Mucosa of descending colon (tissue), 3 donors: ENCODE data around the gene C6orf47. TPM values are rescaled to one million over a fixed set of nuclear protein-coding genes. Genes with fewer than 3 reads are reported as not detected.

Experiments used
- ATAC-seq: fragments of 200-7000 bp; cut with Tn5 transposase; one replicate; pipeline ENCODE4 v1.9.1; 2020; ENCODE audit warnings: mild to moderate bottlenecking, moderate library complexity
- DNase-seq, 3 donors: peaks; one replicate each; pipeline ENCODE4 v3.0.0-alpha.2; 2020
- H3K36me3 ChIP-seq: fragments of 200-600 bp; one replicate; pipeline ENCODE4 v1.8.0; 2021; ENCODE audit warnings: low read depth, mild to moderate bottlenecking
- H3K4me1 ChIP-seq: fragments of 200-600 bp; one replicate; pipeline ENCODE4 v1.8.0; 2021; ENCODE audit warnings: low read depth, mild to moderate bottlenecking
- H3K4me3 ChIP-seq: fragments of 200-600 bp; one replicate; pipeline ENCODE4 v1.8.0; 2021; ENCODE audit warnings: mild to moderate bottlenecking
- H3K9me3 ChIP-seq: fragments of 200-600 bp; one replicate; pipeline ENCODE4 v1.8.0; 2021; ENCODE audit warnings: mild to moderate bottlenecking
- CTCF ChIP-seq: fragments of 200-600 bp; IDR thresholded peaks from one replicate; pipeline ENCODE4 v1.8.0; 2022; ENCODE audit warnings: antibody characterized with exemption, mild to moderate bottlenecking
- intact Hi-C, 2 donors: fragments of 100-400 bp; cut with DNase I in 1 of 2; cut with micrococcal nuclease in 1 of 2; formaldehyde crosslinking; loops; one replicate each; pipeline versions ENCODE4 v1.11.0 to v1.11.1; 2022; cut with DNase I, micrococcal nuclease
- total RNA-seq, 3 donors: library from RNA; stranded (reverse); fragmentation: NEBNext Ultra II Directional in 2 of 3; extraction: Animal tissue kit (Norgen Biotek cat#: 25700) in 2 of 3; gene quantifications; one replicate each; pipeline versions ENCODE4 v1.2.1 to v1.2.4, GENCODE V29; 2021 to 2023
- donor health status: DM: no; HTN: no; CAD: no; lungs with moderate emphysema.
- donor health status: DM: no; HTN: no; CAD: no.
- donor health status: DM: no; HTN: yes; CAD: no.

The C6orf47 gene
- total RNA-seq, 3 donors from 2014 or later: 28.5 to 33.0 (median 32.3) TPM

GRCh38 chr6:31629014-31629413 is 31.6 kb downstream of the C6orf47 start:
- Histone ChIP-seq H3K4me1 (no peaks in the 10 kb centered on the region), H3K9me3 (no peaks in the 10 kb centered on the region), H3K4me3 (no peak overlapping the region), H3K36me3 (peaks cover 46% of the 10 kb centered on the region)
- no peak for DNase-seq
- ATAC-seq: no peak
- intact Hi-C loops: no loop called here
- no peak for TF ChIP-seq CTCF

- intact Hi-C loops: no loop called here
- Histone ChIP-seq H3K4me3 (no peak overlapping the region), H3K9me3 (no peaks in the 10 kb centered on the region), H3K36me3 (peaks cover 46% of the 10 kb centered on the region), H3K4me1 (no peaks in the 10 kb centered on the region)
- ATAC-seq (no peak), DNase-seq (no peak)
- no peak for TF ChIP-seq CTCF
Observed at GRCh38 chr6:31627690-31628287, 32.8 kb downstream of the C6orf47 start.

GRCh38 chr6:31626952-31627351 is 33.6 kb downstream of the C6orf47 start:
- H3K4me3 ChIP-seq: no peak overlapping the region
- ATAC-seq: no peak

GRCh38 chr6:31624070-31624469 is 36.5 kb downstream of the C6orf47 start:
- H3K36me3 ChIP-seq: peaks cover 40% of the 10 kb centered on the region
- no peaks in the 10 kb centered on the region for H3K9me3 ChIP-seq
- ATAC-seq (no peak), DNase-seq (no peak)
- intact Hi-C loops: no loop called here
- H3K4me1 ChIP-seq: peaks cover 9% of the 10 kb centered on the region
- no peak for TF ChIP-seq CTCF
- H3K4me3 ChIP-seq: no peak overlapping the region

More at GRCh38 chr6:31626952-31627351, 33.6 kb downstream of the C6orf47 start:
- intact Hi-C loops: no loop called here
- Histone ChIP-seq H3K9me3 (no peaks in the 10 kb centered on the region), H3K4me1 (peaks cover 3% of the 10 kb centered on the region), H3K36me3 (peaks cover 46% of the 10 kb centered on the region)
- DNase-seq: no peak
- TF ChIP-seq CTCF: no peak

GRCh38 chr6:31622684-31623091 is 37.9 kb downstream of the C6orf47 start:
- Histone ChIP-seq H3K9me3 (no peaks in the 10 kb centered on the region), H3K4me1 (peaks cover 9% of the 10 kb centered on the region), H3K36me3 (peaks cover 31% of the 10 kb centered on the region), H3K4me3 (no peak overlapping the region)
- intact Hi-C loops: no loop called here
- no peak for TF ChIP-seq CTCF
- no peak for ATAC-seq
- DNase-seq: peak in 1 of 3 donors; percentile 34

- TF ChIP-seq CTCF: no peak
- no peaks in the 10 kb centered on the region for H3K9me3 ChIP-seq
- intact Hi-C loops: no loop called here
- no peak overlapping the region for H3K4me3 ChIP-seq
- peaks cover 26% of the 10 kb centered on the region for H3K36me3 ChIP-seq
- peak in 1 of 3 donors; percentile 51 for DNase-seq
- H3K4me1 ChIP-seq: peaks cover 9% of the 10 kb centered on the region
- ATAC-seq: no peak
Observed at GRCh38 chr6:31621991-31622390, 38.6 kb downstream of the C6orf47 start.
